ENCODE results near the gene FYN.

Gene FYN

DNA sequence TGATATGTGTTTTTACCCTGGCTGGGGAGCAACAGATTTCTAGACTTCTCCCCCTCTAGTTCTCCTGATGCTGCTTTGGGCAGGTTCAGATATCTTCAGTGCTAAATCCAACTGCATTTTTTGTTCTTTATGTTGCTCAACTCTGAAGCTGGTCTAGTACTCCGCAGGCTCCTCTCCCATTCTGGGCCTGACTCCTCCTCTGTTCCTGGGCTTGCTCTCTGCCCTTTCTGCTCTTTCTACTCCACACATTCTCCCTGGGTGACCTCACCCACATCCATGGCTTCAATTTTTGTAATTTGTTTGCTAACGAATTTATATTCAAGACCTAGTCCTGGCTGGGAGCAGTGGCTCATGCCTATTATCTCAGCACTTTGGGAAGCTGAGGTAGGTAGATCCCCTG lies 6.4 kb downstream of the FYN start (continued):
- TF ChIP-seq ZNF350 (tag by site-specific recombination; IDR thresholded peaks at IDR 0.05): no peak
- no peak for TF ChIP-seq ZNF830 (tag by site-specific recombination; IDR thresholded peaks at IDR 0.05; ENCODE audit: low read depth)
- TF ChIP-seq ZFHX2 (tag by site-specific recombination; conservative IDR thresholded peaks at IDR 0.05): no peak
- TF ChIP-seq RBAK (tag by site-specific recombination; IDR thresholded peaks at IDR 0.05): no peak
- no peak for TF ChIP-seq KLF9 (tag by site-specific recombination; IDR thresholded peaks at IDR 0.05; ENCODE audit: low read depth)
- TF ChIP-seq, protein P1, sequence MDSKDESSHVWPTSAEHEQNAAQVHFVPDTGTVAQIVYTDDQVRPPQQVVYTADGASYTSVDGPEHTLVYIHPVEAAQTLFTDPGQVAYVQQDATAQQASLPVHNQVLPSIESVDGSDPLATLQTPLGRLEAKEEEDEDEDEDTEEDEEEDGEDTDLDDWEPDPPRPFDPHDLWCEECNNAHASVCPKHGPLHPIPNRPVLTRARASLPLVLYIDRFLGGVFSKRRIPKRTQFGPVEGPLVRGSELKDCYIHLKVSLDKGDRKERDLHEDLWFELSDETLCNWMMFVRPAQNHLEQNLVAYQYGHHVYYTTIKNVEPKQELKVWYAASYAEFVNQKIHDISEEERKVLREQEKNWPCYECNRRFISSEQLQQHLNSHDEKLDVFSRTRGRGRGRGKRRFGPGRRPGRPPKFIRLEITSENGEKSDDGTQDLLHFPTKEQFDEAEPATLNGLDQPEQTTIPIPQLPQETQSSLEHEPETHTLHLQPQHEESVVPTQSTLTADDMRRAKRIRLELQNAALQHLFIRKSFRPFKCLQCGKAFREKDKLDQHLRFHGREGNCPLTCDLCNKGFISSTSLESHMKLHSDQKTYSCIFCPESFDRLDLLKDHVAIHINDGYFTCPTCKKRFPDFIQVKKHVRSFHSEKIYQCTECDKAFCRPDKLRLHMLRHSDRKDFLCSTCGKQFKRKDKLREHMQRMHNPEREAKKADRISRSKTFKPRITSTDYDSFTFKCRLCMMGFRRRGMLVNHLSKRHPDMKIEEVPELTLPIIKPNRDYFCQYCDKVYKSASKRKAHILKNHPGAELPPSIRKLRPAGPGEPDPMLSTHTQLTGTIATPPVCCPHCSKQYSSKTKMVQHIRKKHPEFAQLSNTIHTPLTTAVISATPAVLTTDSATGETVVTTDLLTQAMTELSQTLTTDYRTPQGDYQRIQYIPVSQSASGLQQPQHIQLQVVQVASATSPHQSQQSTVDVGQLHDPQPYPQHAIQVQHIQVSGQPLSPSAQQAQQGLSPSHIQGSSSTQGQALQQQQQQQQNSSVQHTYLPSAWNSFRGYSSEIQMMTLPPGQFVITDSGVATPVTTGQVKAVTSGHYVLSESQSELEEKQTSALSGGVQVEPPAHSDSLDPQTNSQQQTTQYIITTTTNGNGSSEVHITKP (tag by site-specific recombination; IDR thresholded peaks at IDR 0.05): no peak
- TF ChIP-seq ZNF324 (tag by site-specific recombination; IDR thresholded peaks at IDR 0.05): no peak

DNA sequence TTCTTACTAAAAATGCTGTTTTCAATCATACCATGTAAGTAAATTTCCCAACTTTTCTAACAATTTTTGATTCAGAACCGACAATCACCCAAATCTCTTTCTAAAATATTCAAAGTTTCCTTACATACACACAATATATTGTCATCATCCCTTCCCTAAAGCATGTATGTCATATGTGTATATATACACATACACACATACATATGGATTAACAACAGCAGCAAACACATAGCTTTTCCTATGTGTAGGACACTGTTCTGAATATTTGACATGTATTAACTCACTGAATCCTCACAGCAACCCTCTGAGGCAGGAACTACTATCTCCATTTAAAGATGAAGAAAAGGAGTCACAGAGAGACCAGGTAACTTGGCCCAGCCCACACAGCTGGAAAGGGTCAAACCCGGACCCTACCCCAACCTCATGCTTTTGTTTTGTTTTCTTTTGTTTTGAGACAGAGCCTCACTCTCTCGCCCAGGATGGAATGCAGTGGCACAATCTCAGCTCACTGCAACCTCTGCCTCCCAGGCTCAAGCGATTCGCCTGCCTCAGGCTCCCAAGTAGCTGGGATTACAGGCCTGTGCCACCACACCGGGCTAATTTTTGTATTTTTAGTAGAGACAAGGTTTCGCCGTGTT lies 7.2 kb downstream of the FYN start:
- Histone ChIP-seq H3K27ac (ENCODE audit: extremely low read depth, low read depth, low read length) (no peak overlapping the region), H3K9me3 (ENCODE audit: control insufficient read depth, insufficient read depth, low read depth, low read length) (no peaks in the 10 kb centered on the region), H3K4me3 (ENCODE audit: low read depth, low read length) (no peak overlapping the region), H3K4me1 (ENCODE audit: control insufficient read depth, insufficient read depth, low read length) (peaks cover 25% of the 10 kb centered on the region), H3K36me3 (ENCODE audit: control insufficient read depth in 2 of 2, insufficient read depth in 1 of 2, low read length in 2 of 2) (no peaks in the 10 kb centered on the region)
- POLR2A ChIA-PET: interaction anchor here (0.5 kb wide), 1 partner anchor 8 kb away, joined by 4 read pairs; no protein-coding TSS in a partner anchor
- CTCF ChIA-PET: interaction anchor here (1.2 kb wide), 1 partner anchor 81 kb away, joined by 3 read pairs; no protein-coding TSS in a partner anchor
- no peak for TF ChIP-seq ZNF561 (tag by site-specific recombination; IDR thresholded peaks at IDR 0.05; ENCODE audit: borderline replicate concordance)
- no peak for TF ChIP-seq ZFP37 (tag by site-specific recombination; IDR thresholded peaks at IDR 0.05)
- TF ChIP-seq ZNF837 (tag by site-specific recombination; IDR thresholded peaks at IDR 0.05): no peak
- TF ChIP-seq, protein P2, sequence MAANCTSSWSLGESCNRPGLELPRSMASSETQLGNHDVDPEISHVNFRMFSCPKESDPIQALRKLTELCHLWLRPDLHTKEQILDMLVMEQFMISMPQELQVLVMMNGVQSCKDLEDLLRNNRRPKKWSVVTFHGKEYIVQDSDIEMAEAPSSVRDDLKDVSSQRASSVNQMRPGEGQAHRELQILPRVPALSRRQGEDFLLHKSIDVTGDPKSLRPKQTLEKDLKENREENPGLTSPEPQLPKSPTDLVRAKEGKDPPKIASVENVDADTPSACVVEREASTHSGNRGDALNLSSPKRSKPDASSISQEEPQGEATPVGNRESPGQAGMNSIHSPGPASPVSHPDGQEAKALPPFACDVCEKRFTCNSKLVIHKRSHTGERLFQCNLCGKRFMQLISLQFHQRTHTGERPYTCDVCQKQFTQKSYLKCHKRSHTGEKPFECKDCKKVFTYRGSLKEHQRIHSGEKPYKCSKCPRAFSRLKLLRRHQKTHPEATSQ (tag by site-specific recombination; IDR thresholded peaks at IDR 0.05): no peak
- no peak for TF ChIP-seq ZNF157 (tag by site-specific recombination; IDR thresholded peaks at IDR 0.05)
- no peak for TF ChIP-seq ZNF585B (tag by site-specific recombination; IDR thresholded peaks at IDR 0.05)
- TF ChIP-seq PRDM1 (tag by site-specific recombination; IDR thresholded peaks at IDR 0.05): no peak
- no peak for TF ChIP-seq EGR2 (tag by site-specific recombination; IDR thresholded peaks at IDR 0.05; ENCODE audit: low read depth)

DNA sequence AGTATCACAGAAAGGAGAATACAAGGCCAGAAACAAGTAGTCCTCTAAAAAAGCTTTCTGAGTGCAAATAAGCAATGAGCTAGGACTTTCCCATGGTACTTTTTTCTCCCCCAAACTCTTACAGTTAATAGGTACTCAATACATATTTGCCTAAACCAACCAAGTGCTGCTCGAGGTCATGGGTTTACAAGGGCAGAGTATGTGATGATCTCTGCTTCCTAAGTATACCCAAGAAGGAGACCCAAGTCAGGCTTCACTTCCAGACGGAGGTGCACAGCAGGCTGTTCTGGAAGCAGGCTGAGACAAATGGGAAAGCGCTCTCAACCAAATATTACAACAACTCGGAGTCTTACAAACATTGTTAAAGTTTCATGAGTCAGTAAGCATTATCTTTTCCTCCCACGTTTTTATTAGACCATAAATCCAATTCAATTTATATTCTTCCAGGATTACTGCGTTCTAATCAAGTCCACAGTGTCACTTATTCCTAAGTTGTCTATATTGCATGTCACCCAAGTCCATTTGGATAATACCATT lies 8.1 kb downstream of the FYN start:
- Histone ChIP-seq H3K27ac (ENCODE audit: extremely low read depth, low read depth, low read length) (no peak overlapping the region), H3K9me3 (ENCODE audit: control insufficient read depth, insufficient read depth, low read depth, low read length) (no peaks in the 10 kb centered on the region), H3K4me1 (ENCODE audit: control insufficient read depth, insufficient read depth, low read length) (peaks cover 18% of the 10 kb centered on the region), H3K36me3 (ENCODE audit: control insufficient read depth in 2 of 2, insufficient read depth in 1 of 2, low read length in 2 of 2) (no peaks in the 10 kb centered on the region), H3K4me3 (ENCODE audit: low read depth, low read length) (no peak overlapping the region)
- ChIA-PET CTCF (interaction anchor here (1.7 kb wide), 1 partner anchor 11 kb away, joined by 7 read pairs; no protein-coding TSS in a partner anchor), POLR2A (interaction anchor here (1.2 kb wide), 1 partner anchor 8 kb away, joined by 7 read pairs; the partner anchor contains the start of gene FYN)
- TF ChIP-seq ZNF10 (tag by site-specific recombination; IDR thresholded peaks at IDR 0.05) (no peak), ZNF341 (tag by site-specific recombination; IDR thresholded peaks at IDR 0.05; ENCODE audit: low read depth) (peak; percentile 53; the same call in 1 of the 2 replicates), ZNF707 (tag by site-specific recombination; IDR thresholded peaks at IDR 0.05) (no peak), HOXC10 (CRISPR knock-in tag; IDR thresholded peaks at IDR 0.05) (no peak), ZNF600 (tag by site-specific recombination; IDR thresholded peaks at IDR 0.05) (peak; percentile 84)
- TF ChIP-seq, protein P3, sequence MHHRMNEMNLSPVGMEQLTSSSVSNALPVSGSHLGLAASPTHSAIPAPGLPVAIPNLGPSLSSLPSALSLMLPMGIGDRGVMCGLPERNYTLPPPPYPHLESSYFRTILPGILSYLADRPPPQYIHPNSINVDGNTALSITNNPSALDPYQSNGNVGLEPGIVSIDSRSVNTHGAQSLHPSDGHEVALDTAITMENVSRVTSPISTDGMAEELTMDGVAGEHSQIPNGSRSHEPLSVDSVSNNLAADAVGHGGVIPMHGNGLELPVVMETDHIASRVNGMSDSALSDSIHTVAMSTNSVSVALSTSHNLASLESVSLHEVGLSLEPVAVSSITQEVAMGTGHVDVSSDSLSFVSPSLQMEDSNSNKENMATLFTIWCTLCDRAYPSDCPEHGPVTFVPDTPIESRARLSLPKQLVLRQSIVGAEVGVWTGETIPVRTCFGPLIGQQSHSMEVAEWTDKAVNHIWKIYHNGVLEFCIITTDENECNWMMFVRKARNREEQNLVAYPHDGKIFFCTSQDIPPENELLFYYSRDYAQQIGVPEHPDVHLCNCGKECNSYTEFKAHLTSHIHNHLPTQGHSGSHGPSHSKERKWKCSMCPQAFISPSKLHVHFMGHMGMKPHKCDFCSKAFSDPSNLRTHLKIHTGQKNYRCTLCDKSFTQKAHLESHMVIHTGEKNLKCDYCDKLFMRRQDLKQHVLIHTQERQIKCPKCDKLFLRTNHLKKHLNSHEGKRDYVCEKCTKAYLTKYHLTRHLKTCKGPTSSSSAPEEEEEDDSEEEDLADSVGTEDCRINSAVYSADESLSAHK (tag by site-specific recombination; IDR thresholded peaks at IDR 0.05): 0 out of 2 replicates have a peak, but pooled peaks have one; percentile 14
- TF ChIP-seq, protein P4, sequence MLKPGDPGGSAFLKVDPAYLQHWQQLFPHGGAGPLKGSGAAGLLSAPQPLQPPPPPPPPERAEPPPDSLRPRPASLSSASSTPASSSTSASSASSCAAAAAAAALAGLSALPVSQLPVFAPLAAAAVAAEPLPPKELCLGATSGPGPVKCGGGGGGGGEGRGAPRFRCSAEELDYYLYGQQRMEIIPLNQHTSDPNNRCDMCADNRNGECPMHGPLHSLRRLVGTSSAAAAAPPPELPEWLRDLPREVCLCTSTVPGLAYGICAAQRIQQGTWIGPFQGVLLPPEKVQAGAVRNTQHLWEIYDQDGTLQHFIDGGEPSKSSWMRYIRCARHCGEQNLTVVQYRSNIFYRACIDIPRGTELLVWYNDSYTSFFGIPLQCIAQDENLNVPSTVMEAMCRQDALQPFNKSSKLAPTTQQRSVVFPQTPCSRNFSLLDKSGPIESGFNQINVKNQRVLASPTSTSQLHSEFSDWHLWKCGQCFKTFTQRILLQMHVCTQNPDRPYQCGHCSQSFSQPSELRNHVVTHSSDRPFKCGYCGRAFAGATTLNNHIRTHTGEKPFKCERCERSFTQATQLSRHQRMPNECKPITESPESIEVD (tag by site-specific recombination; IDR thresholded peaks at IDR 0.05): peak; percentile 87
- TF ChIP-seq, protein P5, sequence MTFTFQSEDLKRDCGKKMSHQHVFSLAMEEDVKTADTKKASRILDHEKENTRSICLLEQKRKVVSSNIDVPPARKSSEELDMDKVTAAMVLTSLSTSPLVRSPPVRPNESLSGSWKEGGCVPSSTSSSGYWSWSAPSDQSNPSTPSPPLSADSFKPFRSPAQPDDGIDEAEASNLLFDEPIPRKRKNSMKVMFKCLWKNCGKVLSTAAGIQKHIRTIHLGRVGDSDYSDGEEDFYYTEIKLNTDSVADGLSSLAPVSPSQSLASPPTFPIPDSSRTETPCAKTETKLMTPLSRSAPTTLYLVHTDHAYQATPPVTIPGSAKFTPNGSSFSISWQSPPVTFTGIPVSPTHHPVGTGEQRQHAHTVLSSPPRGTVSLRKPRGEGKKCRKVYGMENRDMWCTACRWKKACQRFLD (tag by site-specific recombination; IDR thresholded peaks at IDR 0.05): no peak

Measured in HEK293 (cell line).